K562 (cell line): ENCODE data around the gene PRKAR1B. TPM values are rescaled to one million over a fixed set of nuclear protein-coding genes. Genes with fewer than 3 reads are reported as not detected.

Experiments used
- ARID1B ChIP-seq: fragments of 450-650 bp; IDR thresholded peaks from 2 replicates; pipeline ENCODE4 v1.6.1; 2016; ENCODE audit warnings: antibody characterized with exemption, mild to moderate bottlenecking, inconsistent platforms
- BRD4 ChIP-seq: fragments of 200-600 bp; sonication (generic); IDR thresholded peaks from 2 replicates; pipeline ENCODE4 v1.6.1; 2017; ENCODE audit warnings: inconsistent platforms
- EP300 ChIP-seq: IDR thresholded peaks from 2 replicates; pipeline ENCODE4 v1.6.1; 2012; ENCODE audit warnings: low read length, improper control_type of control experiment
- KDM1A ChIP-seq, 2 experiments: fragments of 450-650 bp; IDR thresholded peaks; 2 replicates each; pipeline ENCODE4 v1.6.1; 2016; ENCODE audit warnings: mild to moderate bottlenecking in 2 of 2
- NR2C1 ChIP-seq, 2 experiments: fragments of 450-650 bp; IDR thresholded peaks; 2 replicates each; pipeline ENCODE4 v1.6.1; 2017; ENCODE audit warnings: mild to moderate bottlenecking in 2 of 2, antibody characterized with exemption in 1 of 2, inconsistent platforms in 1 of 2, missing compliant biosample characterization in 1 of 2, missing genetic modification characterization in 1 of 2
- TOE1 ChIP-seq, 2 experiments: fragments of 450-650 bp in 1 of 2; sonication (generic) in 1 of 2; formaldehyde crosslinking in 1 of 2; IDR thresholded peaks; 2 replicates each; pipeline versions ENCODE4 v1.7.1 to v1.8.0; 2016 to 2022; ENCODE audit warnings: borderline replicate concordance in 2 of 2, mild to moderate bottlenecking in 2 of 2, antibody characterized with exemption in 1 of 2, inconsistent platforms in 1 of 2, low read depth in 1 of 2, missing genetic modification reagents in 1 of 2, moderate library complexity in 1 of 2
- TRIM24 ChIP-seq, 2 experiments: fragments of 450-650 bp; IDR thresholded peaks; 2 replicates each; pipeline ENCODE4 v1.6.1; 2016
- polyA plus RNA-seq, 8 experiments: library from polyadenylated mRNA; depleted of rRNA in 4 of 8; stranded (reverse) in 5 of 8; unstranded in 3 of 8; fragments of >200 nt; fragmentation: Nextera tagmentation in 2 of 8; fragmentation: Illumina TruSeq in 1 of 8; extraction: Ambion mirVana in 2 of 8; extraction: Trizol in 1 of 8; gene quantifications; 2 replicates each; pipeline versions ENCODE4 v1.2.1 to v1.2.3, GENCODE V29; 2011 to 2014; ENCODE audit warnings: inconsistent platforms in 1 of 8, missing spikeins in 1 of 8
- total RNA-seq, 7 experiments: library from RNA; depleted of rRNA in 6 of 7; stranded (reverse); fragments of >200 nt in 6 of 7; fragmentation: Illumina TruSeq in 2 of 7; extraction: Trizol in 2 of 7; gene quantifications; 2 replicates each; pipeline versions ENCODE4 v1.2.1 to v1.2.3, GENCODE V29; 2011 to 2021; ENCODE audit warnings: low replicate concordance in 1 of 7
- TF ChIP-seq, protein P1 (sequence below), 2 experiments: fragments of 450-650 bp; IDR thresholded peaks; 2 replicates each; pipeline ENCODE4 v1.6.1; 2018; ENCODE audit warnings: mild to moderate bottlenecking in 2 of 2, low read depth in 1 of 2; ENCODE audit not compliant: partially characterized antibody in 2 of 2
- TF ChIP-seq, protein P2 (sequence below), 2 experiments: fragments of 450-650 bp; formaldehyde crosslinking in 1 of 2; IDR thresholded peaks; 2 replicates each; pipeline versions ENCODE4 v1.4.0 to v1.6.1; 2014 to 2020; ENCODE audit warnings: mild to moderate bottlenecking in 2 of 2, borderline replicate concordance in 1 of 2, low read depth in 1 of 2
- TF ChIP-seq, protein P3 (sequence below): sonication (generic); formaldehyde crosslinking; IDR thresholded peaks from 2 replicates; pipeline ENCODE4 v1.5.0; 2020; ENCODE audit warnings: missing genetic modification reagents

The PRKAR1B gene
- total and polyA plus RNA-seq, 9 of the 15 experiments (the other 6 are each of a cell fraction or from before 2014, with no cell fraction given) = 0.99 to 30.5 (median 12.7) TPM

DNA sequence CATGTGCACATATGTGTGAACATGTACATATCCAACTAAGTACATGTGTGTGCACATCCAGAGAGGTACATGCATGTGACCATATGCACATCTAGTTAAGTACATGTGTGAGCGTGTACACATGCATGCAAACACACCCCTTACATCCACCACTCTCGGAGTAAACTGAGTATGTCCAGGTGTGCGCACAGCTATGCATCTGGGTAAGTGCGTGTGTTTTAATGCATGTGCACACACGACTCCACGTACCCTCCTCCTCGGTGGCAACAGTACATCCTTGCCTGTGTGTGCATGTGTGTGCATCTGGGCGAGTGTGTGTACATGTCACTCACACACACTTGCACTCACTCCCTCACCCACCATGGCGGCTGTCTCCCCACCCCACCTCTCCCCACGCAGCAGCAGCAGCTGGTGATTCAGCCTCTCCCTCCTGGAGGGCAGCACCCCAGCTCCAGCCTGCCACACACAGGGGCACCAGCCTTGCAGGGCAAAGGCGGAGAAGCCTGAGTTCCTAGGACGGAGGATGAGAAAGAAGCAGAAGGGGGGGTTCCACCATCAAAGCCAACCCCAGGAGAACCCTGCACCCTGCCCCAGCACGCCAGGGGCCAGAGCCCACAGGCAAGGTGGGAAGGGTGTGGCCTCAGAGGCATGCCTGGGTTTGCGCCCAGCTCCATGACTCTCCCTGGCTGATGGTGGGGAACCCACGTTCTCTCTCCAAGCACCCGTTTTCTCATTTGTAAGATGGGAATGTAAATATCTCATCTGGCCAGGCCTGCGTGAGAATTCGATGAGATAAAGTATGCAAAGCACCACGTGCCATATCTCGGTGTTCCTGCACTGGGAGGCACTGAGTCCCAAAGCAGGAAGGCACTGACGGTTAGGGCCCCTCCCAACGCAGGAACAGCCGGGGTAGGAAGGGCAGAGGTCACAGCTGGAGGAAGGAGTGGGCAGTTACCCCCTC, 28.3 kb downstream of the PRKAR1B start (continued):
- TF ChIP-seq, protein P1, sequence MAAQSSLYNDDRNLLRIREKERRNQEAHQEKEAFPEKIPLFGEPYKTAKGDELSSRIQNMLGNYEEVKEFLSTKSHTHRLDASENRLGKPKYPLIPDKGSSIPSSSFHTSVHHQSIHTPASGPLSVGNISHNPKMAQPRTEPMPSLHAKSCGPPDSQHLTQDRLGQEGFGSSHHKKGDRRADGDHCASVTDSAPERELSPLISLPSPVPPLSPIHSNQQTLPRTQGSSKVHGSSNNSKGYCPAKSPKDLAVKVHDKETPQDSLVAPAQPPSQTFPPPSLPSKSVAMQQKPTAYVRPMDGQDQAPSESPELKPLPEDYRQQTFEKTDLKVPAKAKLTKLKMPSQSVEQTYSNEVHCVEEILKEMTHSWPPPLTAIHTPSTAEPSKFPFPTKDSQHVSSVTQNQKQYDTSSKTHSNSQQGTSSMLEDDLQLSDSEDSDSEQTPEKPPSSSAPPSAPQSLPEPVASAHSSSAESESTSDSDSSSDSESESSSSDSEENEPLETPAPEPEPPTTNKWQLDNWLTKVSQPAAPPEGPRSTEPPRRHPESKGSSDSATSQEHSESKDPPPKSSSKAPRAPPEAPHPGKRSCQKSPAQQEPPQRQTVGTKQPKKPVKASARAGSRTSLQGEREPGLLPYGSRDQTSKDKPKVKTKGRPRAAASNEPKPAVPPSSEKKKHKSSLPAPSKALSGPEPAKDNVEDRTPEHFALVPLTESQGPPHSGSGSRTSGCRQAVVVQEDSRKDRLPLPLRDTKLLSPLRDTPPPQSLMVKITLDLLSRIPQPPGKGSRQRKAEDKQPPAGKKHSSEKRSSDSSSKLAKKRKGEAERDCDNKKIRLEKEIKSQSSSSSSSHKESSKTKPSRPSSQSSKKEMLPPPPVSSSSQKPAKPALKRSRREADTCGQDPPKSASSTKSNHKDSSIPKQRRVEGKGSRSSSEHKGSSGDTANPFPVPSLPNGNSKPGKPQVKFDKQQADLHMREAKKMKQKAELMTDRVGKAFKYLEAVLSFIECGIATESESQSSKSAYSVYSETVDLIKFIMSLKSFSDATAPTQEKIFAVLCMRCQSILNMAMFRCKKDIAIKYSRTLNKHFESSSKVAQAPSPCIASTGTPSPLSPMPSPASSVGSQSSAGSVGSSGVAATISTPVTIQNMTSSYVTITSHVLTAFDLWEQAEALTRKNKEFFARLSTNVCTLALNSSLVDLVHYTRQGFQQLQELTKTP (IDR thresholded peaks at IDR 0.05; ENCODE audit: low read depth in 1 of 2, partially characterized antibody in 2 of 2) = no peak
- peak; percentile 42 for TF ChIP-seq ARID1B
- no peak for TF ChIP-seq BRD4
- TF ChIP-seq, protein P2, sequence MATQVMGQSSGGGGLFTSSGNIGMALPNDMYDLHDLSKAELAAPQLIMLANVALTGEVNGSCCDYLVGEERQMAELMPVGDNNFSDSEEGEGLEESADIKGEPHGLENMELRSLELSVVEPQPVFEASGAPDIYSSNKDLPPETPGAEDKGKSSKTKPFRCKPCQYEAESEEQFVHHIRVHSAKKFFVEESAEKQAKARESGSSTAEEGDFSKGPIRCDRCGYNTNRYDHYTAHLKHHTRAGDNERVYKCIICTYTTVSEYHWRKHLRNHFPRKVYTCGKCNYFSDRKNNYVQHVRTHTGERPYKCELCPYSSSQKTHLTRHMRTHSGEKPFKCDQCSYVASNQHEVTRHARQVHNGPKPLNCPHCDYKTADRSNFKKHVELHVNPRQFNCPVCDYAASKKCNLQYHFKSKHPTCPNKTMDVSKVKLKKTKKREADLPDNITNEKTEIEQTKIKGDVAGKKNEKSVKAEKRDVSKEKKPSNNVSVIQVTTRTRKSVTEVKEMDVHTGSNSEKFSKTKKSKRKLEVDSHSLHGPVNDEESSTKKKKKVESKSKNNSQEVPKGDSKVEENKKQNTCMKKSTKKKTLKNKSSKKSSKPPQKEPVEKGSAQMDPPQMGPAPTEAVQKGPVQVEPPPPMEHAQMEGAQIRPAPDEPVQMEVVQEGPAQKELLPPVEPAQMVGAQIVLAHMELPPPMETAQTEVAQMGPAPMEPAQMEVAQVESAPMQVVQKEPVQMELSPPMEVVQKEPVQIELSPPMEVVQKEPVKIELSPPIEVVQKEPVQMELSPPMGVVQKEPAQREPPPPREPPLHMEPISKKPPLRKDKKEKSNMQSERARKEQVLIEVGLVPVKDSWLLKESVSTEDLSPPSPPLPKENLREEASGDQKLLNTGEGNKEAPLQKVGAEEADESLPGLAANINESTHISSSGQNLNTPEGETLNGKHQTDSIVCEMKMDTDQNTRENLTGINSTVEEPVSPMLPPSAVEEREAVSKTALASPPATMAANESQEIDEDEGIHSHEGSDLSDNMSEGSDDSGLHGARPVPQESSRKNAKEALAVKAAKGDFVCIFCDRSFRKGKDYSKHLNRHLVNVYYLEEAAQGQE (IDR thresholded peaks at IDR 0.05; ENCODE audit: borderline replicate concordance) = no peak
- TF ChIP-seq, protein P2 (CRISPR knock-in tag; IDR thresholded peaks at IDR 0.05; ENCODE audit: low read depth) = no peak
- TF ChIP-seq TRIM24 (IDR thresholded peaks at IDR 0.05) = 0 out of 4 replicates have a peak, but pooled peaks of 1 of the 2 experiments have one; percentile 35
- TF ChIP-seq, protein P3, sequence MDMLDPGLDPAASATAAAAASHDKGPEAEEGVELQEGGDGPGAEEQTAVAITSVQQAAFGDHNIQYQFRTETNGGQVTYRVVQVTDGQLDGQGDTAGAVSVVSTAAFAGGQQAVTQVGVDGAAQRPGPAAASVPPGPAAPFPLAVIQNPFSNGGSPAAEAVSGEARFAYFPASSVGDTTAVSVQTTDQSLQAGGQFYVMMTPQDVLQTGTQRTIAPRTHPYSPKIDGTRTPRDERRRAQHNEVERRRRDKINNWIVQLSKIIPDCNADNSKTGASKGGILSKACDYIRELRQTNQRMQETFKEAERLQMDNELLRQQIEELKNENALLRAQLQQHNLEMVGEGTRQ = peak; percentile 30; the same call in 1 of the 2 replicates
- TF ChIP-seq EP300 = peak; percentile 39; the same call in 1 of the 2 replicates
- TF ChIP-seq NR2C1 (IDR thresholded peaks at IDR 0.05) = peak; percentile 72
- peak; percentile 59 for TF ChIP-seq NR2C1 (tag; IDR thresholded peaks at IDR 0.05)
- TF ChIP-seq TOE1 (IDR thresholded peaks at IDR 0.05; ENCODE audit: borderline replicate concordance) = no peak
- no peak for TF ChIP-seq TOE1 (CRISPR knock-in tag; IDR thresholded peaks at IDR 0.05; ENCODE audit: borderline replicate concordance, low read depth)
- TF ChIP-seq KDM1A (IDR thresholded peaks at IDR 0.05) = peak in 1 of 2 experiments; percentile 71; a peak in 1 of 4 replicates
